GM23338 (cell line): ENCODE measurements around the gene SYPL1. TPM values are rescaled to one million over a fixed set of nuclear protein-coding genes. Genes with fewer than 3 reads are reported as not detected.

ENCODE experiments used
- ATAC-seq: fragments of 200-7000 bp; cut with Tn5 transposase; 3 replicates; pipeline ENCODE4 v1.9.1; 2020
- DNase-seq: peaks from one replicate; pipeline ENCODE4 v3.0.0-alpha.2; 2015; ENCODE audit warnings: low spot score
- H2AFZ ChIP-seq: fragments of 200-600 bp; sonication (generic); 2 replicates; pipeline ENCODE4 v1.8.0; 2016; ENCODE audit warnings: antibody characterized with exemption, mild to moderate bottlenecking, moderate library complexity
- H3F3A ChIP-seq: fragments of 200-600 bp; sonication (generic); replicated peaks from 2 replicates; pipeline ENCODE4 v1.8.0; 2017; ENCODE audit warnings: antibody characterized with exemption, mixed run types, low read depth
- H3K27ac ChIP-seq: fragments of 200-600 bp; sonication (generic); 2 replicates; pipeline ENCODE4 v1.6.1; 2016; ENCODE audit warnings: low read depth
- H3K27me3 ChIP-seq: fragments of 200-600 bp; sonication (generic); 2 replicates; pipeline ENCODE4 v1.8.0; 2016; ENCODE audit warnings: mild to moderate bottlenecking, mixed run types, moderate library complexity; ENCODE audit not compliant: insufficient read depth
- H3K36me3 ChIP-seq: fragments of 200-600 bp; sonication (generic); 2 replicates; pipeline ENCODE4 v1.8.0; 2016; ENCODE audit warnings: mild to moderate bottlenecking; ENCODE audit not compliant: insufficient read depth
- H3K4me1 ChIP-seq: fragments of 200-600 bp; sonication (generic); 2 replicates; pipeline ENCODE4 v1.8.0; 2016; ENCODE audit warnings: mild to moderate bottlenecking, moderate library complexity; ENCODE audit not compliant: insufficient read depth
- H3K4me2 ChIP-seq: fragments of 200-600 bp; sonication (generic); 2 replicates; pipeline ENCODE4 v1.7.1; 2017; ENCODE audit warnings: mixed run types
- H3K4me3 ChIP-seq: fragments of 200-600 bp; sonication (generic); 2 replicates; pipeline ENCODE4 v1.6.1; 2016; ENCODE audit warnings: mixed run types
- H3K79me2 ChIP-seq: fragments of 200-600 bp; sonication (generic); replicated peaks from 2 replicates; pipeline ENCODE4 v1.8.0; 2017; ENCODE audit warnings: mild to moderate bottlenecking; ENCODE audit not compliant: insufficient read depth
- H3K9me2 ChIP-seq: fragments of 200-600 bp; sonication (generic); 2 replicates; pipeline ENCODE4 v1.8.0; 2017; ENCODE audit not compliant: insufficient read depth
- H4K20me1 ChIP-seq: fragments of 200-600 bp; sonication (generic); replicated peaks from 2 replicates; pipeline ENCODE4 v1.8.0; 2017; ENCODE audit warnings: mild to moderate bottlenecking; ENCODE audit not compliant: insufficient read depth
- H3K27ac Mint-ChIP-seq: 2 replicates; pipeline ENCODE4 v1.8.0; 2020; ENCODE audit warnings: inconsistent platforms, mild to moderate bottlenecking, moderate library complexity, mixed read lengths
- H3K27me3 Mint-ChIP-seq: 3 replicates; pipeline ENCODE4 v1.8.0; 2022; ENCODE audit warnings: low read depth, mild to moderate bottlenecking, moderate library complexity, mixed read lengths, inconsistent platforms; ENCODE audit not compliant: insufficient read depth, poor library complexity
- H3K36me3 Mint-ChIP-seq: 3 replicates; pipeline ENCODE4 v1.8.0; 2021; ENCODE audit warnings: low read depth, mild to moderate bottlenecking, inconsistent platforms, moderate library complexity, mixed read lengths
- H3K4me1 Mint-ChIP-seq: 3 replicates; pipeline ENCODE4 v1.8.0; 2020; ENCODE audit warnings: mild to moderate bottlenecking, inconsistent platforms, mixed read lengths
- H3K4me3 Mint-ChIP-seq: 3 replicates; pipeline ENCODE4 v1.8.0; 2021; ENCODE audit warnings: moderate library complexity, mild to moderate bottlenecking, inconsistent platforms, mixed read lengths
- H3K9me3 Mint-ChIP-seq: 3 replicates; pipeline ENCODE4 v1.8.0; 2020; ENCODE audit warnings: moderate library complexity, mild to moderate bottlenecking, inconsistent platforms, mixed read lengths
- CREB1 ChIP-seq: fragments of 250-450 bp; sonication (Bioruptor Pico); IDR thresholded peaks from 2 replicates; pipeline ENCODE4 v1.5.0; 2020; ENCODE audit warnings: low read depth, mild to moderate bottlenecking, moderate library complexity
- EZH2 ChIP-seq: fragments of 200-600 bp; sonication (generic); IDR thresholded peaks from one replicate; pipeline ENCODE4 v1.8.0; 2017; ENCODE audit warnings: antibody characterized with exemption, mild to moderate bottlenecking, low read depth; ENCODE audit not compliant: unreplicated experiment
- EZH2phosphoT487 ChIP-seq: fragments of 200-600 bp; sonication (generic); IDR thresholded peaks from one replicate; pipeline ENCODE4 v1.8.1; 2018; ENCODE audit warnings: antibody characterized with exemption; ENCODE audit not compliant: unreplicated experiment
- JUNB ChIP-seq: IDR thresholded peaks from one replicate; pipeline ENCODE4 v1.6.1; 2016; ENCODE audit warnings: antibody characterized with exemption; ENCODE audit not compliant: unreplicated experiment
- NANOG ChIP-seq: IDR thresholded peaks from 2 replicates; pipeline ENCODE4 v1.6.1; 2016; ENCODE audit warnings: antibody characterized with exemption, borderline replicate concordance
- POLR2AphosphoS5 ChIP-seq: IDR thresholded peaks from 2 replicates; pipeline ENCODE4 v1.6.1; 2016; ENCODE audit warnings: antibody characterized with exemption, low read depth
- STAT1 ChIP-seq: IDR thresholded peaks from one replicate; pipeline ENCODE4 v1.6.1; 2016; ENCODE audit warnings: antibody characterized with exemption; ENCODE audit not compliant: unreplicated experiment
- ZNF114 ChIP-seq: fragments of 250-450 bp; sonication (Bioruptor Pico); IDR thresholded peaks from 2 replicates; pipeline ENCODE4 v1.5.0; 2020; ENCODE audit warnings: mild to moderate bottlenecking, moderate library complexity
- ZNF331 ChIP-seq: fragments of 250-450 bp; sonication (Bioruptor Pico); IDR thresholded peaks from 2 replicates; pipeline ENCODE4 v1.5.0; 2020; ENCODE audit warnings: low read depth, mild to moderate bottlenecking, moderate library complexity
- polyA plus RNA-seq: library from polyadenylated mRNA; unstranded; fragments of >200 nt; fragmentation: Nextera tagmentation; extraction: Ambion mirVana; gene quantifications from 2 replicates; pipeline ENCODE4 v1.2.1, GENCODE V29; 2016
- total RNA-seq: library from RNA; depleted of rRNA; stranded (reverse); fragments of >200 nt; shearing (Covaris generic); gene quantifications from 2 replicates; pipeline ENCODE4 v1.2.3, GENCODE V29; 2014
- TF ChIP-seq, protein P1 (sequence below): IDR thresholded peaks from one replicate; pipeline ENCODE4 v1.6.1; 2018; ENCODE audit warnings: antibody characterized with exemption; ENCODE audit not compliant: unreplicated experiment
- TF ChIP-seq, protein P2 (sequence below): fragments of 250-450 bp; sonication (Bioruptor Pico); IDR thresholded peaks from 2 replicates; pipeline ENCODE4 v1.5.0; 2020; ENCODE audit warnings: mild to moderate bottlenecking, moderate library complexity
- TF ChIP-seq, protein P3 (sequence below), 2 experiments: fragments of 200-600 bp in 1 of 2; sonication (generic) in 1 of 2; conservative IDR thresholded peaks; 2 replicates each; pipeline versions ENCODE4 v1.5.1 to v1.6.1; 2016 to 2017; ENCODE audit warnings: antibody characterized with exemption in 2 of 2, low read depth in 2 of 2, mild to moderate bottlenecking in 2 of 2, moderate library complexity in 1 of 2
- TF ChIP-seq, protein P4 (sequence below): IDR thresholded peaks from 2 replicates; pipeline ENCODE4 v1.6.1; 2016; ENCODE audit warnings: antibody characterized with exemption

The SYPL1 gene
- total and polyA plus RNA-seq, 2 experiments from 2014 or later: 39.3 to 52.7 TPM

DNA sequence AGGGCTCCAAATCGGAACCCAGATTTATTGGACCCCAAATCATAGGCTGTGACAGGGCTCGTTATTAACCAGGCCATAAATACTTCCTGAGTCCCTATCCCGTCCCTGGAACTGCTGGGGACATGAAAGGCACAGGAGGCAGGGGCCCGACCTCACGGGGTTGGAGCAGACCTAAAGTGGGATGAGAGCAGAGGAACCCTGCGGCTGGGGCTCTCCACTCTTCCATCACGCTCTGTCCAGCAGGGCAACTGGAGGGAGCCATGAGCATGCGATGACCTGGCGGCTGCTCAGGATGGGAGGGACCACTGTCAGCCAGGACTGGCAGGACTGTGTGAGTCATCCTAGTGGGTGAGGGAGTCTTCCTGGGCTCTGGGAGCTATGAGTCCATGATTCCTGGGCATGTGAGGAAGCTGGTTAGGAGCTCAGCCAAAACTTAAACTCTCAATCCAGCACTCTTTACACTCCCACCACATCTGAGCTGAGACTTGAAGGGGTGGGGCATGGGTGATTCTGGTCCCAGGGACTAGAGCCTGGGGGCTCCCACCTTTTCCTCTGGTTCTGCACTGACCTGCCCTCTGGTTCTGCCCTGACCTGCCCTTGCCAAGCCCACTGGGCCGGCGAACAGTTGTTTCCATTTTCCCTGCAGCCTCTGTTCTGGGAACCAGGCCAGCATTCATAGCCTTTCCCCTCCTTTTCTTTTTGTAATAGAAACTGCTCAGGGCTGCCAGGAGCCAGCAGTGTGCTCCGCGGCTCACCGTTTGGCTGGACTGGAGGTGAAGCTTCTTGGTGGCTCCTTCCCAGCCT, 47.1 kb downstream of the SYPL1 start:
- Histone ChIP-seq H3K4me2 (no peak overlapping the region), H3K4me1 (peaks cover 9% of the 10 kb centered on the region), H3F3A (no peaks in the 10 kb centered on the region), H3K36me3 (no peaks in the 10 kb centered on the region), H3K27ac (no peak overlapping the region), H3K4me3 (no peak overlapping the region), H3K79me2 (no peaks in the 10 kb centered on the region), H2AFZ (peak overlapping the region; percentile 91), H3K9me2 (no peaks in the 10 kb centered on the region), H3K27me3 (no peaks in the 10 kb centered on the region), H4K20me1 (no peaks in the 10 kb centered on the region)
- peak; percentile 50 for ATAC-seq
- Mint-ChIP-seq H3K27me3 (peaks cover 2% of the 10 kb centered on the region), H3K27ac (no peak overlapping the region), H3K4me3 (no peak overlapping the region), H3K4me1 (peaks cover 15% of the 10 kb centered on the region), H3K36me3 (peaks cover 4% of the 10 kb centered on the region; the same call in 2 of the 3 replicates), H3K9me3 (peaks cover 7% of the 10 kb centered on the region)
- no peak for DNase-seq
- TF ChIP-seq ZNF114 (CRISPR knock-in tag): no peak
- no peak for TF ChIP-seq CREB1 (CRISPR knock-in tag)
- no peak for TF ChIP-seq EZH2phosphoT487
- TF ChIP-seq ZNF331 (CRISPR knock-in tag): no peak
- no peak for TF ChIP-seq STAT1
- TF ChIP-seq POLR2AphosphoS5: no peak
- TF ChIP-seq, protein P1, sequence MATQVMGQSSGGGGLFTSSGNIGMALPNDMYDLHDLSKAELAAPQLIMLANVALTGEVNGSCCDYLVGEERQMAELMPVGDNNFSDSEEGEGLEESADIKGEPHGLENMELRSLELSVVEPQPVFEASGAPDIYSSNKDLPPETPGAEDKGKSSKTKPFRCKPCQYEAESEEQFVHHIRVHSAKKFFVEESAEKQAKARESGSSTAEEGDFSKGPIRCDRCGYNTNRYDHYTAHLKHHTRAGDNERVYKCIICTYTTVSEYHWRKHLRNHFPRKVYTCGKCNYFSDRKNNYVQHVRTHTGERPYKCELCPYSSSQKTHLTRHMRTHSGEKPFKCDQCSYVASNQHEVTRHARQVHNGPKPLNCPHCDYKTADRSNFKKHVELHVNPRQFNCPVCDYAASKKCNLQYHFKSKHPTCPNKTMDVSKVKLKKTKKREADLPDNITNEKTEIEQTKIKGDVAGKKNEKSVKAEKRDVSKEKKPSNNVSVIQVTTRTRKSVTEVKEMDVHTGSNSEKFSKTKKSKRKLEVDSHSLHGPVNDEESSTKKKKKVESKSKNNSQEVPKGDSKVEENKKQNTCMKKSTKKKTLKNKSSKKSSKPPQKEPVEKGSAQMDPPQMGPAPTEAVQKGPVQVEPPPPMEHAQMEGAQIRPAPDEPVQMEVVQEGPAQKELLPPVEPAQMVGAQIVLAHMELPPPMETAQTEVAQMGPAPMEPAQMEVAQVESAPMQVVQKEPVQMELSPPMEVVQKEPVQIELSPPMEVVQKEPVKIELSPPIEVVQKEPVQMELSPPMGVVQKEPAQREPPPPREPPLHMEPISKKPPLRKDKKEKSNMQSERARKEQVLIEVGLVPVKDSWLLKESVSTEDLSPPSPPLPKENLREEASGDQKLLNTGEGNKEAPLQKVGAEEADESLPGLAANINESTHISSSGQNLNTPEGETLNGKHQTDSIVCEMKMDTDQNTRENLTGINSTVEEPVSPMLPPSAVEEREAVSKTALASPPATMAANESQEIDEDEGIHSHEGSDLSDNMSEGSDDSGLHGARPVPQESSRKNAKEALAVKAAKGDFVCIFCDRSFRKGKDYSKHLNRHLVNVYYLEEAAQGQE: no peak
- TF ChIP-seq, protein P2, sequence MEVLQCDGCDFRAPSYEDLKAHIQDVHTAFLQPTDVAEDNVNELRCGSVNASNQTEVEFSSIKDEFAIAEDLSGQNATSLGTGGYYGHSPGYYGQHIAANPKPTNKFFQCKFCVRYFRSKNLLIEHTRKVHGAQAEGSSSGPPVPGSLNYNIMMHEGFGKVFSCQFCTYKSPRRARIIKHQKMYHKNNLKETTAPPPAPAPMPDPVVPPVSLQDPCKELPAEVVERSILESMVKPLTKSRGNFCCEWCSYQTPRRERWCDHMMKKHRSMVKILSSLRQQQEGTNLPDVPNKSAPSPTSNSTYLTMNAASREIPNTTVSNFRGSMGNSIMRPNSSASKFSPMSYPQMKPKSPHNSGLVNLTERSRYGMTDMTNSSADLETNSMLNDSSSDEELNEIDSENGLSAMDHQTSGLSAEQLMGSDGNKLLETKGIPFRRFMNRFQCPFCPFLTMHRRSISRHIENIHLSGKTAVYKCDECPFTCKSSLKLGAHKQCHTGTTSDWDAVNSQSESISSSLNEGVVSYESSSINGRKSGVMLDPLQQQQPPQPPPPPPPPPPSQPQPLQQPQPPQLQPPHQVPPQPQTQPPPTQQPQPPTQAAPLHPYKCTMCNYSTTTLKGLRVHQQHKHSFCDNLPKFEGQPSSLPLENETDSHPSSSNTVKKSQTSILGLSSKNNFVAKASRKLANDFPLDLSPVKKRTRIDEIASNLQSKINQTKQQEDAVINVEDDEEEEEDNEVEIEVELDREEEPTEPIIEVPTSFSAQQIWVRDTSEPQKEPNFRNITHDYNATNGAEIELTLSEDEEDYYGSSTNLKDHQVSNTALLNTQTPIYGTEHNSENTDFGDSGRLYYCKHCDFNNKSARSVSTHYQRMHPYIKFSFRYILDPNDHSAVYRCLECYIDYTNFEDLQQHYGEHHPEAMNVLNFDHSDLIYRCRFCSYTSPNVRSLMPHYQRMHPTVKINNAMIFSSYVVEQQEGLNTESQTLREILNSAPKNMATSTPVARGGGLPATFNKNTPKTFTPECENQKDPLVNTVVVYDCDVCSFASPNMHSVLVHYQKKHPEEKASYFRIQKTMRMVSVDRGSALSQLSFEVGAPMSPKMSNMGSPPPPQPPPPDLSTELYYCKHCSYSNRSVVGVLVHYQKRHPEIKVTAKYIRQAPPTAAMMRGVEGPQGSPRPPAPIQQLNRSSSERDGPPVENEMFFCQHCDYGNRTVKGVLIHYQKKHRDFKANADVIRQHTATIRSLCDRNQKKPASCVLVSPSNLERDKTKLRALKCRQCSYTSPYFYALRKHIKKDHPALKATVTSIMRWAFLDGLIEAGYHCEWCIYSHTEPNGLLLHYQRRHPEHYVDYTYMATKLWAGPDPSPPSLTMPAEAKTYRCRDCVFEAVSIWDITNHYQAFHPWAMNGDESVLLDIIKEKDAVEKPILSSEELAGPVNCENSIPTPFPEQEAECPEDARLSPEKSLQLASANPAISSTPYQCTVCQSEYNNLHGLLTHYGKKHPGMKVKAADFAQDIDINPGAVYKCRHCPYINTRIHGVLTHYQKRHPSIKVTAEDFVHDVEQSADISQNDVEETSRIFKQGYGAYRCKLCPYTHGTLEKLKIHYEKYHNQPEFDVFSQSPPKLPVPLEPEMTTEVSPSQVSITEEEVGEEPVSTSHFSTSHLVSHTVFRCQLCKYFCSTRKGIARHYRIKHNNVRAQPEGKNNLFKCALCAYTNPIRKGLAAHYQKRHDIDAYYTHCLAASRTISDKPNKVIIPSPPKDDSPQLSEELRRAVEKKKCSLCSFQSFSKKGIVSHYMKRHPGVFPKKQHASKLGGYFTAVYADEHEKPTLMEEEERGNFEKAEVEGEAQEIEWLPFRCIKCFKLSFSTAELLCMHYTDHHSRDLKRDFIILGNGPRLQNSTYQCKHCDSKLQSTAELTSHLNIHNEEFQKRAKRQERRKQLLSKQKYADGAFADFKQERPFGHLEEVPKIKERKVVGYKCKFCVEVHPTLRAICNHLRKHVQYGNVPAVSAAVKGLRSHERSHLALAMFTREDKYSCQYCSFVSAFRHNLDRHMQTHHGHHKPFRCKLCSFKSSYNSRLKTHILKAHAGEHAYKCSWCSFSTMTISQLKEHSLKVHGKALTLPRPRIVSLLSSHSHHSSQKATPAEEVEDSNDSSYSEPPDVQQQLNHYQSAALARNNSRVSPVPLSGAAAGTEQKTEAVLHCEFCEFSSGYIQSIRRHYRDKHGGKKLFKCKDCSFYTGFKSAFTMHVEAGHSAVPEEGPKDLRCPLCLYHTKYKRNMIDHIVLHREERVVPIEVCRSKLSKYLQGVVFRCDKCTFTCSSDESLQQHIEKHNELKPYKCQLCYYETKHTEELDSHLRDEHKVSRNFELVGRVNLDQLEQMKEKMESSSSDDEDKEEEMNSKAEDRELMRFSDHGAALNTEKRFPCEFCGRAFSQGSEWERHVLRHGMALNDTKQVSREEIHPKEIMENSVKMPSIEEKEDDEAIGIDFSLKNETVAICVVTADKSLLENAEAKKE (CRISPR knock-in tag): no peak
- TF ChIP-seq JUNB: no peak
- TF ChIP-seq, protein P3, sequence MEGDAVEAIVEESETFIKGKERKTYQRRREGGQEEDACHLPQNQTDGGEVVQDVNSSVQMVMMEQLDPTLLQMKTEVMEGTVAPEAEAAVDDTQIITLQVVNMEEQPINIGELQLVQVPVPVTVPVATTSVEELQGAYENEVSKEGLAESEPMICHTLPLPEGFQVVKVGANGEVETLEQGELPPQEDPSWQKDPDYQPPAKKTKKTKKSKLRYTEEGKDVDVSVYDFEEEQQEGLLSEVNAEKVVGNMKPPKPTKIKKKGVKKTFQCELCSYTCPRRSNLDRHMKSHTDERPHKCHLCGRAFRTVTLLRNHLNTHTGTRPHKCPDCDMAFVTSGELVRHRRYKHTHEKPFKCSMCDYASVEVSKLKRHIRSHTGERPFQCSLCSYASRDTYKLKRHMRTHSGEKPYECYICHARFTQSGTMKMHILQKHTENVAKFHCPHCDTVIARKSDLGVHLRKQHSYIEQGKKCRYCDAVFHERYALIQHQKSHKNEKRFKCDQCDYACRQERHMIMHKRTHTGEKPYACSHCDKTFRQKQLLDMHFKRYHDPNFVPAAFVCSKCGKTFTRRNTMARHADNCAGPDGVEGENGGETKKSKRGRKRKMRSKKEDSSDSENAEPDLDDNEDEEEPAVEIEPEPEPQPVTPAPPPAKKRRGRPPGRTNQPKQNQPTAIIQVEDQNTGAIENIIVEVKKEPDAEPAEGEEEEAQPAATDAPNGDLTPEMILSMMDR (conservative IDR thresholded peaks at IDR 0.05; ENCODE audit: low read depth in 2 of 2): no peak
- TF ChIP-seq, protein P4, sequence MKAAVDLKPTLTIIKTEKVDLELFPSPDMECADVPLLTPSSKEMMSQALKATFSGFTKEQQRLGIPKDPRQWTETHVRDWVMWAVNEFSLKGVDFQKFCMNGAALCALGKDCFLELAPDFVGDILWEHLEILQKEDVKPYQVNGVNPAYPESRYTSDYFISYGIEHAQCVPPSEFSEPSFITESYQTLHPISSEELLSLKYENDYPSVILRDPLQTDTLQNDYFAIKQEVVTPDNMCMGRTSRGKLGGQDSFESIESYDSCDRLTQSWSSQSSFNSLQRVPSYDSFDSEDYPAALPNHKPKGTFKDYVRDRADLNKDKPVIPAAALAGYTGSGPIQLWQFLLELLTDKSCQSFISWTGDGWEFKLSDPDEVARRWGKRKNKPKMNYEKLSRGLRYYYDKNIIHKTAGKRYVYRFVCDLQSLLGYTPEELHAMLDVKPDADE: no peak
- no peak for TF ChIP-seq EZH2
- TF ChIP-seq NANOG: no peak
